Right lobe of liver (tissue), 6 donors: ENCODE data around the gene PADI3. TPM values are rescaled to one million over a fixed set of nuclear protein-coding genes. Genes with fewer than 3 reads are reported as not detected.
"Not testable (repeated sequence)": the region's sequence is repeated elsewhere in the genome, so short reads cannot be mapped to it uniquely, and the experiment has no call there.

Experiments
- ATAC-seq, 4 donors: fragments of 200-7000 bp; cut with Tn5 transposase; one replicate each; pipeline ENCODE4 v1.9.1; 2020; ENCODE audit warnings: mild to moderate bottlenecking in 4 of 4, moderate library complexity in 4 of 4
- DNase-seq, 3 donors: peaks; one replicate each; pipeline ENCODE4 v3.0.0-alpha.2; 2020
- H3K27ac ChIP-seq, 3 donors: fragments of 200-600 bp; one replicate each; pipeline ENCODE4 v1.8.0; 2022
- H3K27me3 ChIP-seq, 2 donors: fragments of 200-600 bp; one replicate each; pipeline ENCODE4 v1.8.0; 2022
- H3K36me3 ChIP-seq, 4 donors: fragments of 200-600 bp; sonication (generic) in 1 of 4; one replicate each; pipeline versions ENCODE4 v1.5.1 to v1.8.0; 2017 to 2022; ENCODE audit warnings: control low read depth in 1 of 4
- H3K4me1 ChIP-seq, 4 donors: fragments of 200-600 bp; sonication (generic) in 1 of 4; one replicate each; pipeline versions ENCODE4 v1.5.1 to v1.8.0; 2017 to 2022; ENCODE audit warnings: control low read depth in 1 of 4
- H3K4me3 ChIP-seq, 3 donors: fragments of 200-600 bp; one replicate each; pipeline ENCODE4 v1.8.0; 2022
- H3K9me3 ChIP-seq, 4 donors: fragments of 200-600 bp; sonication (generic) in 1 of 4; one replicate each; pipeline versions ENCODE4 v1.5.1 to v1.8.0; 2017 to 2022; ENCODE audit warnings: control low read depth in 1 of 4
- POLR2A ChIP-seq: fragments of 450-650 bp; IDR thresholded peaks from one replicate; pipeline ENCODE4 v1.6.1; 2017; ENCODE audit warnings: antibody characterized with exemption, mild to moderate bottlenecking
- WGBS: methylation state at CpG from one replicate; pipeline ENCODE4 v1.1.6; 2018; ENCODE audit warnings: low coverage, low lambda C conversion rate; ENCODE audit not compliant: insufficient coverage; ENCODE audit errors: missing lambda C conversion rate; 5-methylcytosine and 5-hydroxymethylcytosine counted together
- intact Hi-C, 2 donors: fragments of 100-400 bp; cut with DNase I; formaldehyde crosslinking; loops; one replicate each; pipeline versions ENCODE4 v1.11.2 to v1.14.1; 2022
- total RNA-seq, 6 experiments: library from RNA; depleted of rRNA in 2 of 6; stranded (reverse); fragments of >200 nt in 2 of 6; fragmentation: NEBNext Ultra II Directional in 3 of 6; extraction: Animal tissue kit (Norgen Biotek cat#: 25700) in 3 of 6; gene quantifications; one replicate each; pipeline versions ENCODE4 v1.1.0 to v1.2.4, GENCODE V29; 2016 to 2023
- TF ChIP-seq, protein P1 (sequence below), 4 donors: fragments of 200-600 bp in 3 of 4; fragments of 450-650 bp in 1 of 4; IDR thresholded peaks; one replicate each; pipeline versions ENCODE4 v1.5.1 to v1.8.0; 2016 to 2022; ENCODE audit warnings: antibody characterized with exemption in 4 of 4, mild to moderate bottlenecking in 2 of 4
- donor health status: DM: no; HTN: yes; CAD: no.
- donor health status: DM: no; HTN: no; CAD: no.
- donor health status: DM: no; HTN: no; CAD: no.
- donor health status: DM: no; HTN: yes; CAD: no.
- donor health status: DM: no; HTN: yes; CAD: no.

The PADI3 gene
- total RNA-seq, 6 experiments from 2014 or later: not detected

- intact Hi-C loops: loop anchor here (5.0 kb wide), 2 partner anchors 175 to 180 kb away; no protein-coding TSS in a partner anchor
- Histone ChIP-seq H3K36me3 (no peaks in the 10 kb centered on the region), H3K4me1 (peaks cover 0 to 5% (median 0%) of the 10 kb centered on the region in 4 donors), H3K9me3 (no peaks in the 10 kb centered on the region), H3K27me3 (no peaks in the 10 kb centered on the region), H3K27ac (no peak overlapping the region), H3K4me3 (no peak overlapping the region)
- TF ChIP-seq, protein P1, sequence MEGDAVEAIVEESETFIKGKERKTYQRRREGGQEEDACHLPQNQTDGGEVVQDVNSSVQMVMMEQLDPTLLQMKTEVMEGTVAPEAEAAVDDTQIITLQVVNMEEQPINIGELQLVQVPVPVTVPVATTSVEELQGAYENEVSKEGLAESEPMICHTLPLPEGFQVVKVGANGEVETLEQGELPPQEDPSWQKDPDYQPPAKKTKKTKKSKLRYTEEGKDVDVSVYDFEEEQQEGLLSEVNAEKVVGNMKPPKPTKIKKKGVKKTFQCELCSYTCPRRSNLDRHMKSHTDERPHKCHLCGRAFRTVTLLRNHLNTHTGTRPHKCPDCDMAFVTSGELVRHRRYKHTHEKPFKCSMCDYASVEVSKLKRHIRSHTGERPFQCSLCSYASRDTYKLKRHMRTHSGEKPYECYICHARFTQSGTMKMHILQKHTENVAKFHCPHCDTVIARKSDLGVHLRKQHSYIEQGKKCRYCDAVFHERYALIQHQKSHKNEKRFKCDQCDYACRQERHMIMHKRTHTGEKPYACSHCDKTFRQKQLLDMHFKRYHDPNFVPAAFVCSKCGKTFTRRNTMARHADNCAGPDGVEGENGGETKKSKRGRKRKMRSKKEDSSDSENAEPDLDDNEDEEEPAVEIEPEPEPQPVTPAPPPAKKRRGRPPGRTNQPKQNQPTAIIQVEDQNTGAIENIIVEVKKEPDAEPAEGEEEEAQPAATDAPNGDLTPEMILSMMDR (IDR thresholded peaks at IDR 0.05): no peak
- no peak for TF ChIP-seq POLR2A
- DNase-seq (no peak), ATAC-seq (no peak)
- WGBS: 81% methylated on average over 3 of the region's 4 CpGs
These were observed 11.4 kb upstream of the PADI3 start for GRCh38 chr1:17237561-17237903.

DNA sequence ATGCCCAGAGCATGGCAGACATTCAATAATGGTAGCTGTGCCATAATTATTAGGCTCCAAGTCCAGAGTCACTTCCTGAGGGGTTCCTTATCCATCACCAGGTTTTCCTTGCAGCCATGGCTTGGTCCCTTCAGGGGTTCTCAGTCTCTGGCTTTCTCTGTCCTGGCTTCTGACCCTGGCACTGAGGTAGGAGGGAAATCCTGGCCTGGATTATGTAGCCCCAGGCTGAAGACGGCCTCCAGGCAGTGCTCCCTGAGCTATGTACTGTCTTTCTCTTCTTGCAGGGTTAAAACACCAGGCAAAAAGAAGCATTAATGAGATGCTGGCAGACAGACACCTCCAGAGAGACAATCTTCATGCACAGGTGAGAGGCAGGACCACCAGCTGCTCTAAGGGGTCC is 9.5 kb upstream of the PADI3 start:
- intact Hi-C loops: loop anchor here (5.0 kb wide), 2 partner anchors 177 to 182 kb away; no protein-coding TSS in a partner anchor
- Histone ChIP-seq H3K4me1 (peaks cover 0 to 5% (median 0%) of the 10 kb centered on the region in 4 donors), H3K27ac (no peak overlapping the region), H3K36me3 (no peaks in the 10 kb centered on the region), H3K4me3 (no peak overlapping the region), H3K27me3 (no peaks in the 10 kb centered on the region), H3K9me3 (no peaks in the 10 kb centered on the region)
- no peak for TF ChIP-seq POLR2A
- TF ChIP-seq, protein P1 (IDR thresholded peaks at IDR 0.05): no peak
- 17% methylated on average over 1 of the region's 1 CpG for WGBS
- no peak for DNase-seq
- peak; percentile 46 to 70 (median 56) for ATAC-seq

DNA sequence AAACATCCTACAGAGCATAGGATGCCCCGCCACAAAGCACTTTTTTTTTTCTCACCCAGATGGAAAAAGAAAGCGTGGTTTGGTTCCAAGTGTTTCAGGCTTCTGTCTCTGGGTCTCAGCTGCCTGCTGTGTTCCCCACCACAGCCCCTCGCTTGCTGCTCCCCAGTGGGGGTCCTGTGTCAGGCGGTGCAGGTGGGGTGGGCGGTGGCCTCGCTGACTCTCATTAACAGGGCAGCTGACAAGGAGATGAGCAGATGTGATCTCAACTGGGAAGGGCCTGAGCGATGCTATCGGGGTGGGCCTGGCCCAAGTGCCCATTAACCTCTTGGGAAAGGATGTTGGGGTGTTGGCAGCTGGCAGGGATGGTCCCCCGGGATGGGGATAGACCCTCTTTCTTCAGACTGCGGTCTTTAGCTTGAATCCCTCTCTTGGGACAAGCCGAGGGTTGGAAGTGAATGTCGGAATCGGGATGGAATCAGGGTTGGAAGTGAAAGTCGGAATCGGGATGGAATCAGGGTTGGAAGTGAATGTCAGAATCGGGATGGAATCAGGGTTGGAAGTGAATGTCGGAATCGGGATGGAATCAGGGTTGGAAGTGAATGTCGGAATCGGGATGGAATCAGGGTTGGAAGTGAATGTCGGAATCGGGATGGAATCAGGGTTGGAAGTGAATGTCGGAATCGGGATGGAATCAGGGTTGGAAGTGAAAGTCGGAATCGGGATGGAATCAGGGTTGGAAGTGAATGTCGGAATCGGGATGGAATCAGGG is 7.7 kb upstream of the PADI3 start:
- not testable (repeated sequence) for H3K4me3 ChIP-seq, H3K9me3 ChIP-seq, H3K4me1 ChIP-seq, H3K27ac ChIP-seq, ATAC-seq, H3K36me3 ChIP-seq, DNase-seq, H3K27me3 ChIP-seq
- WGBS: 53% methylated on average over 22 of the region's 28 CpGs
- intact Hi-C loops: loop anchor here in 1 of 2 donors (5.0 kb wide), 1 partner anchor 119 kb away; no protein-coding TSS in a partner anchor

DNA sequence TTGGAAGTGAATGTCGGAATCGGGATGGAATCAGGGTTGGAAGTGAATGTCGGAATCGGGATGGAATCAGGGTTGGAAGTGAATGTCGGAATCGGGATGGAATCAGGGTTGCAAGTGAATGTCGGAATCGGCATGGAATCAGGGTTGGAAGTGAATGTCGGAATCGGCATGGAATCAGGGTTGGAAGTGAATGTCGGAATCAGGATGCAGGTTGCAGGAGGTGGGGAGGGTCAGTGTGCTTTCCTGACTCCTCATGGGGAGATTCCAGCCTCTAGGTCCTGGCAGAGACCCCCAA is 7.2 kb upstream of the PADI3 start:
- ATAC-seq: not testable (repeated sequence)

GRCh38 chr1:17243274-17243673 is 5.6 kb upstream of the PADI3 start:
- H3K4me1 ChIP-seq: no peaks in the 10 kb centered on the region
- H3K36me3 ChIP-seq: no peaks in the 10 kb centered on the region
- DNase-seq (no peak), ATAC-seq (peak in 1 of 4 donors; percentile 17)
- H3K9me3 ChIP-seq: no peaks in the 10 kb centered on the region
- no peaks in the 10 kb centered on the region for H3K27me3 ChIP-seq
- H3K4me3 ChIP-seq: no peak overlapping the region
- intact Hi-C loops: loop anchor here in 1 of 2 donors (5.0 kb wide), 1 partner anchor 121 kb away; no protein-coding TSS in a partner anchor
- 55% methylated on average over 1 of the region's 1 CpG for WGBS
- no peak overlapping the region for H3K27ac ChIP-seq
- TF ChIP-seq, protein P1 (IDR thresholded peaks at IDR 0.05): no peak
- TF ChIP-seq POLR2A: no peak

More for the DNA sequence above, 7.2 kb upstream of the PADI3 start:
- not testable (repeated sequence) for H3K4me3 ChIP-seq, H3K9me3 ChIP-seq, DNase-seq, H3K36me3 ChIP-seq, H3K4me1 ChIP-seq, H3K27me3 ChIP-seq, H3K27ac ChIP-seq
- WGBS: 75% methylated on average over 11 of the region's 11 CpGs
- intact Hi-C loops: loop anchor here in 1 of 2 donors (5.0 kb wide), 1 partner anchor 119 kb away; no protein-coding TSS in a partner anchor
